NCI-H2107 treated with DMSO at 0.1 percent for 48 hours (cell line): ENCODE data around the gene CTAGE1.
"Not testable (repeated sequence)": the region's sequence is repeated elsewhere in the genome, so short reads cannot be mapped to it uniquely, and the experiment has no call there.

Source experiments
- DNase-seq: peaks from one replicate; lab custom pipeline; 2025; ENCODE audit not compliant: unreplicated experiment; lab: John Stamatoyannopoulos, UW

The CTAGE1 gene

GRCh38 chr18:22417496-22418188, at the start of gene CTAGE1:
Gene CTAGE1, minus strand, starts transcription at chr18:22417915. Its CDS starts 104 bp downstream, at chr18:22417811.
- DNase-seq: no peak

DNA sequence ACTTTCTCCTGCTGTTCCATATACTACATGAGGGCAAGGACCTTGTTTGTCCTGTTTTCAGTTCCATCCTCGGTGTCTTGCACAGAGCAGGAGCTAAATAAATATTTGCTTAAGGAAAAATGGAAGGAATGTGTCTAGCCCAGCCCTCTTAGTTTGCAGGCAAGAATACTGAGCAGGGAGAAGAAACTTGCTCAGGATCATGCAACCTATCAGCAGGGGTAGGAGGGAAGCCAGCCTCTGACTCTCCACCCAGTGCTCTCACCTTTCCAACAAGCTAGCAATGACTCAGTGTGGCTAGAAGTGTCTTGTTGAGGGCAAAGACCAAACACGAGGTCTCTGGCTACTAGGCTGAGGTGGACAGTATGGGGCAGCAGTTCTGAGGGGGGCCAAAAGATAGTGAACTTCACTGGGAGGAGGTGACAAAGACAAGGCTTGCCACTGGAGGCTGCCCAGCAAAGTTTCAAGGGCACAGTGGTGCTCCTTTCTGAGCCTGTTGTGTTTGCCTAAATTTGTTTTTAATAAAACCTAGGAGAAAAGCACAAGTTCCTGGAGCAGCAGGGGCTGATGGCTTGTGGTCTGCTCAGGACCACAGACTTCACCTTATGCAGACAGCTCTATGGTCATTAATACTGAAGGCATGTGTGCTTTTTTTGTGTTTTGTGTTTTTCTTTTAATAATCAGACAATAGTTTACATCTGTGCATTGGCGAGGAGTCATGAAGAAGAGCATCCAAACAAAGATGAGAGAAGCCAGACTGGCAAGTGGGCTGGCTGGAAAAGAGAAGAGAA, 49.1 kb upstream of the CTAGE1 start:
- no peak for DNase-seq

GRCh38 chr18:22465859-22466457, 48.2 kb upstream of the CTAGE1 start:
- DNase-seq: no peak

GRCh38 chr18:22463076-22463475, 45.4 kb upstream of the CTAGE1 start:
- no peak for DNase-seq

DNA sequence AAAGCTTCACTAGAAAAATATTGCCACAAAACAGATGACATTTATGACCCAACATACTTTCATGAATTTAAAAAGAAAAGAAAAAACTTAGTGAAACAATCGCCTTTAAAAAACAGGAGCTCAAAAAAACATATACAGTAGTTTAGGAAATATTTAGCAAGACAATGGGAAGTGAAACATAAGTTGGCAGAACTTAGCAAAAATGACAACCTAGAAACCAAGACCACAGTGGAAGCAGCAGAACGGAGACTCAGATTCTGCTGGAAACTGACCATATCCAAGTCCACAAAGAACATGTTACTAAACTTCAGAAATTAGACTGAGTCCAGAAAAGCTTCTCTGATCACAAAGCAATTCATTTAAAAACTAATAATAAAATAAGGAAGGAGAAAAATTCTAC, 41.8 kb upstream of the CTAGE1 start:
- no peak for DNase-seq

GRCh38 chr18:22457524-22457923, 39.8 kb upstream of the CTAGE1 start:
- DNase-seq: no peak

DNA sequence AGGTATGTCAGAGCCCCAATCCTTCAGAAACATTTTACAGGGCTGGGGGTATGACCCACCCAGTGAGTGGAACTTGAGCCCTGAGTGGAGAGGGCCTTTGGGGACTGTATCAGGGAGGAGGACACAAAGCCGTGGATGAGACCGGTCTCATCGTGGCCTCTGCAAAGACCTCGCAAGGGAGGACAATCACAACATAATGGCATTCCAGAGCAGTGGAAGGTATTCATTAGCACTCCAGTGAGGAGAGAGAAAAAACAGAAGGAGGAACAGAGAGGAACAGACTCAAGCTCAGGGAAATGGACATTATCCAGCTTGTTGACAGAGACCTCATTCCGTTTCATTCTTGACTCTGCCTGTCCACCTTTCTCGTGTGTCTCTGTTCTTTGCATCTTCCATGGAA, 38.8 kb upstream of the CTAGE1 start:
- DNase-seq: no peak

DNA sequence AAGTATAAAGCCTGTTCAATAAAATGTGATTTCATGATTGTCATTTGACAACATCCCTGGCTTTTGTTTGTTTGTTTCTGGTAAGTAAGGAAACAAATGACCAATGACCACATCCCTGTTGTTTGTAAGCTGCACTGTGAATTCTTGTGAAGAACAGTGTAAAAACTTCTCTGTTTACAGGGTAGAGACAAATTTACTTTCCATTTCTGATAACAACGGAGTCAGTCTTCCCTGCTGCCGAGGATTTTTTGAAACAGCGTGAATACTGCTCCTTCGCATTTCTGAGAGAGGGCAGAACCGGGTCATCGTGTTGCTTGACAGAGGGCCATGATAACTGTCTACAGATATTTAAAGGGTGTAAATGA, 38.4 kb upstream of the CTAGE1 start:
- DNase-seq: no peak

DNA sequence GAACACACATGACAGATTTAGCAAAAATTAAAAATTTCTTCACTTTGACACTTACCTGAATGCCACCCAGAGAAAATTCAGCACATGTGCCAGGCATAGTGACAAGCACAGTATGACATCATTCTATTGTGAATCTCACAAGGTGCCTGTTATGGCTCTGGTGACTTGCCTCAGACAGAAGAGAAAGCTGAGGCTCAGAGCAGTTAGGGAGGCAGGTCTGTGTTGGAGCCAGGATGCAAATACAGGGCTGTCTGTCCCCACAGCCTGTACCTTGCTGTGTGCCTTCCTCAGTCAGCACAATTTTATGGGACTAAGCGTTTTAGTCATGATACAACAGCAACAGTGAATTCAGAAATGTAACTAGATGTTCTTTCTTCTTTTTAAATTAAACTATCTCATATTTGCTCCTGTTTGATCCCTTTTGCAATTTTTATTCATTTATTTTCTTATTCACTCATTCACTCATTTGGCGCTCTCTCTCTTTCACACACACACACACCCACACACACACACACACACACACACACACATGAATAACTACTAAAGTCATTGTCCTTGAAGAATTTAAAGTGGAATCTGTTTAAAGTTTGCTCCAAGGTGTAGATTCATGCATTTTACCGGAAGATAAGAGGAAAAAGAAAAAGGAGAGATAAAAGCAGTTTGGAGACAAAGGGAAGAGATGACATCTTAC, 37.9 kb upstream of the CTAGE1 start:
- no peak for DNase-seq

- DNase-seq: no peak
Observed at GRCh38 chr18:22453315-22453714, 35.6 kb upstream of the CTAGE1 start.

GRCh38 chr18:22452226-22452668, 34.5 kb upstream of the CTAGE1 start:
- DNase-seq: no peak

DNA sequence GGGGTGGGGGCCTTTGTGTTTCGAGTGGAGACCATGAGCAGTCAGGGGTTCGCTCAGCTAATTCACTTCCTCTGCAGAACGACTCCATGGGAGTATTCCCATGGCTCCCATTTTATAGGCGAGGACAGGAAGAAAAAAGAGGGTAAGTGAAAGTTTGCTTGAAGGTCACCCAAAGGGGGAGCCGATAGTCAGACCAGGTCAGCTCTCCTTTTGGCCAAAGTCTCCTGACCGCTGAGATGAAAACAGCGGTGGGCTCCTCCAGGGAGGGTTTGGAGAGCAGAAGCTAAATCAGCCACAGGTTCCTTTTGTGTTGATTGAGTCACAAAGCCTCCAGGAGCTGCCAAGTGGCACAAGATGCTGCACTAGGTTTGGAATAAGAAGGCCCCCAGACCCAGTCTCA, 34.1 kb upstream of the CTAGE1 start:
- DNase-seq: no peak

DNA sequence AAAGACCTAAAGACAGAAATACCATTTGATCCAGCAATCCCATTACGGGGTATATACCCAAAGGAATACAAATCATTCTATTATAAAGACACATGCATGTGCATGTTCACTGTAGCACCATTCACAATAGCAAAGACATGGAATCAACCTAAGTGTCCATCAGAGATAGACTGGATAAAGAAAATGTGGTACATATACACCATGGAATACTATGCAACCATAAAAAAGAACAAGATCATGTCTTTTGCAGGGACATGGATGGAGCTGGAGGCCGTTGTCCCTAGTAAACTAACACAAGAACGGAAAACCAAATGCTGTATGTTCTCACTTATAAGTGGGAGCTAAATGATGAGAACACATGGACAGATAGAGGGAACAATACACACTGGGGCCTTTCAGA, 33.1 kb upstream of the CTAGE1 start:
- not testable (repeated sequence) for DNase-seq

- DNase-seq: not testable (repeated sequence)
Observed at GRCh38 chr18:22450318-22450717, 32.6 kb upstream of the CTAGE1 start.

GRCh38 chr18:22449753-22450152, 32.0 kb upstream of the CTAGE1 start:
- DNase-seq: not testable (repeated sequence)

DNA sequence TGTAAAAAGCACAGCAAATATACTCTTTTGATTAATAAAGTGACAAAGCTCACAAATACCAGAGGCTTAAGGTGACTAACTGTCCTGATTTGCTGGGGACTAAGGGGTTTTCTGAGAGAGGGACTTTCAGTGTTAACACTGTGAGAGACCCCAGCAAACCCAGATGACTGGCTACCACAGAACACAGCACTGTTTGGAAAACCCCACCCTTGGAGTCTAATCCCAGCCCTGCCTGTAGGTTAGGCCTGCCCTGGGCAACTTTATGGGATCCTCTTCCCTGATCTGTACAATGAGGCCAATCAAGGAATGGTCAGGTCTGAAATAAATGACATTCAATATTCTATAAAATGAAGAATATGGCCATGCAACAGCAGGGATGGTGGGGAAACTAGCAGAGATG, 30.5 kb upstream of the CTAGE1 start:
- no peak for DNase-seq

DNA sequence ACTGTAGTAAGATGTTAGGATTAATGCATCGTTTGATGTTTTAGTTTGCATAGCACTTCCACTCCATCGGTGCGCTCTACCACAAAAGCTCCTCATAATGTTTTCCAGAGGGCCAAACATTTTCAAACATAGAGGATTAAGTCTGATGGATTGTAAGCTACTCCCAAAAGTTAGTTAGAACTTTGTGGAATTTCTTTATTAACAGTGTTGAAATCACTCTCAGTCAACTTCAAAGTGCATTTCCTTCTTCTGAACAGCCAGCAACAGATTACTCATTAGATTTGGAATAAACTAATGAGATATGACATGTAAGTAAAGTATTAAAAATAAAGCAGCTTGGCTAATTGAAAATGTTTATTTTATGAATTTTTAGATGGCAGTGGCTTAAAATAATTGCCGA, 30.1 kb upstream of the CTAGE1 start:
- DNase-seq: no peak

DNA sequence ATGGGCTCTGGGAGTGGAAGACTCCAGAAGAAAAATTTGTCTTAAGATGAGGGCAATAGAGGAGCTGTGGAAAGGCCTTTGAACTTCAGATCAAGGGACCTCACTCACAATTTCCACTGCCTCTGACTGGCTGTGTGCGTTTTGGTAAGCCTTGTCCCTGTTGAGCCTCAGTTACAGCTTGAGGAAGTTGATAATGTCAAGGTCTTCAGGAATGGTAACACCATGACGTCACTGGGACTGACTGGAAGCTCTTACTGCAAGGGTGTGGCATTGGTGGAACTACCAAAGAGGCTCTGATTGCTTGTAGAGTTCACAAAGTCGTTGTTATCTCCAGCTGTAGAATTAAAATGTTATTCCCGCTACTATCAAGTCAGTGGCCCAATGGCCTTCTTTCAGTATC, 29.2 kb upstream of the CTAGE1 start:
- no peak for DNase-seq

GRCh38 chr18:22446325-22446724, 28.6 kb upstream of the CTAGE1 start:
- DNase-seq: no peak

DNA sequence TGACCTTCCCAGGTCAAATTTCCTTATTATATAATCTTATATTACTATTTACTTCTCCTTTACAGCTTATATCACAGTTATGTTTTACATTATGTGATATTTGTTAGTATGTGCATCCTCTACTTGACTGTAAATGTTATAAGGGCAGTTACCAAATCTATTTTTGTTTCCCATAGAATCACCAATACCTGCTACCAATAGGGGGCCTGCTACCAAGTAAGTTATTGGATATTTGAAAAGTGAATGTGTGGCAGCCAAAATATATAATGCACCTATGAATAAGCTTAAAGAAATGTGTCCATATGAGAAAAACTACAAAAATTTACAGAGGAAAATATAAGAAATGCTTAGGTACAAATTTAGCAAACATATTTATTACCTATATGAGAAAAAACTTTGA, 23.9 kb upstream of the CTAGE1 start:
- DNase-seq: no peak

DNA sequence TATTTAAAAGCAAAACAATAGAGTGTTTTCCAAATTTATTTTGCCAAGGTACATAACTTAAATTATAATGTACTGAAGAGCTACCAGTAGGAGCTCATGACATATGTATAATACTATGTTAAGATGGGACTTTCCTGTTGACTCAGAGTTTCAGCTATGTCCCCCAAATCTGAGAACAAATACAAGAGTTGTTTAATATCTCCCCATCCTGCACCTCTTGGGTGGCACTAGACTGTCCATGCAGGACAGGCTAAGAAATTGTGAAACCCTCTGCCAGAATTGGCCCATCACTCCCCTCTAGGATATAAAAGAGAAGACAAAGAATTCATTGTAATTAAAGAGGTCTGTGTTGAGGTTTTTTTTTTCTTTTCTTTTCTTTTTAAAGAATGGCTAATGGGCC, 21.7 kb upstream of the CTAGE1 start:
- DNase-seq: no peak

- DNase-seq: no peak
Observed at GRCh38 chr18:22436136-22436535, 18.4 kb upstream of the CTAGE1 start.
